ENCODE measurements around the gene PCDH12. TPM values are rescaled to one million over a fixed set of nuclear protein-coding genes. Genes with fewer than 3 reads are reported as not detected.

The PCDH12 gene
- total and polyA plus RNA-seq, 12 donors: 3.6 to 16.6 (median 8.4) TPM

- Histone ChIP-seq H3K27me3 (no peaks in the 10 kb centered on the region), H3K27ac (peak overlapping the region in 6 of 10 donors; percentile 57 to 89 (median 85)), H3K36me3 (peaks cover 0 to 62% (median 4%) of the 10 kb centered on the region in 9 donors), H3K9me3 (no peaks in the 10 kb centered on the region), H3K4me3 (no peak overlapping the region), H3K4me1 (peaks cover 2 to 84% (median 63%) of the 10 kb centered on the region in 9 donors)
- TF ChIP-seq CTCF (IDR thresholded peaks at IDR 0.05): no peak
- DNase-seq (no peak), ATAC-seq (no peak)
- intact Hi-C loops (cut with DNase I): loop anchor here in 2 of 10 donors (5.0 to 10.0 kb wide), 2 partner anchors 66 to 133 kb away; no protein-coding TSS in a partner anchor
- 86 to 92% methylated on average over 3 of the region's 3 CpGs for whole genome bisulfite sequencing, 2 donors
These were observed 7.6 kb downstream of the PCDH12 start for GRCh38 chr5:141950207-141951005.

- Histone ChIP-seq H3K4me1 (peaks cover 2 to 83% (median 70%) of the 10 kb centered on the region in 9 donors), H3K36me3 (peaks cover 0 to 66% (median 4%) of the 10 kb centered on the region in 9 donors), H3K27me3 (no peaks in the 10 kb centered on the region), H3K4me3 (no peak overlapping the region), H3K9me3 (no peaks in the 10 kb centered on the region), H3K27ac (peak overlapping the region in 1 of 10 donors; percentile 89)
- DNase-seq: no peak
- WGBS, 2 donors: 87 to 88% methylated on average over 2 of the region's 2 CpGs
- intact Hi-C loops (cut with DNase I): no loop called here
- no peak for TF ChIP-seq CTCF (IDR thresholded peaks at IDR 0.05)
- no peak for ATAC-seq
These were observed 8.5 kb downstream of the PCDH12 start for GRCh38 chr5:141949511-141949910.

- Histone ChIP-seq H3K4me1 (peaks cover 2 to 86% (median 69%) of the 10 kb centered on the region in 9 donors), H3K4me3 (no peak overlapping the region), H3K9me3 (no peaks in the 10 kb centered on the region), H3K36me3 (peaks cover 0 to 73% (median 4%) of the 10 kb centered on the region in 9 donors), H3K27ac (no peak overlapping the region), H3K27me3 (no peaks in the 10 kb centered on the region)
- no peak for TF ChIP-seq CTCF (IDR thresholded peaks at IDR 0.05)
- WGBS, 2 donors: 84 to 88% methylated on average over 2 of the region's 2 CpGs
- DNase-seq (no peak), ATAC-seq (no peak)
- intact Hi-C loops (cut with DNase I): no loop called here
These were observed 9.2 kb downstream of the PCDH12 start for GRCh38 chr5:141948812-141949211.

GRCh38 chr5:141947316-141947715 lies 10.7 kb downstream of the PCDH12 start:
- no peaks in the 10 kb centered on the region for H3K9me3 ChIP-seq
- H3K36me3 ChIP-seq: peaks cover 0 to 73% (median 4%) of the 10 kb centered on the region in 9 donors
- no peaks in the 10 kb centered on the region for H3K27me3 ChIP-seq
- no peak for TF ChIP-seq CTCF (IDR thresholded peaks at IDR 0.05)
- H3K4me3 ChIP-seq: no peak overlapping the region
- H3K27ac ChIP-seq: peak overlapping the region in 3 of 10 donors; percentile 17 to 55 (median 54)
- WGBS, 2 donors: 67 to 75% methylated on average over 4 of the region's 4 CpGs
- DNase-seq (no peak), ATAC-seq (no peak)
- intact Hi-C loops (cut with DNase I): no loop called here
- peaks cover 2 to 87% (median 66%) of the 10 kb centered on the region in 9 donors for H3K4me1 ChIP-seq
